Fibroblast of pulmonary artery (primary cell): Measurements from ENCODE around the gene SPAST.
A peak's percentile ranks its signal among the peaks of the same experiment; 100 is the strongest.
"Not testable (repeated sequence)": the region's sequence is repeated elsewhere in the genome, so short reads cannot be mapped to it uniquely, and the experiment has no call there.

Source experiments
- DNase-seq: peaks from one replicate; pipeline ENCODE4 v3.0.0-alpha.2; 2010; ENCODE audit warnings: low read depth
- H3K4me3 ChIP-seq: replicated peaks from 2 replicates; pipeline ENCODE4 v1.5.1; 2011; ENCODE audit warnings: low read depth, mild to moderate bottlenecking, control low read depth, low read length, moderate library complexity
- CTCF ChIP-seq: IDR thresholded peaks from 2 replicates; pipeline ENCODE4 v1.5.1; 2011; ENCODE audit warnings: mild to moderate bottlenecking, control low read depth, low read length, inconsistent platforms; ENCODE audit errors: missing control alignments

The SPAST gene

GRCh38 chr2:32063310-32064020, at the start of gene SPAST:
SPAST (plus strand) TSS chr2:32063556; CDS start chr2:32063832, 276 bp downstream.
- H3K4me3 ChIP-seq, result peak within 1 kb of the TSS; percentile 84
- peak; percentile 24 for TF ChIP-seq CTCF
- DNase-seq, result peak; percentile 96

DNA sequence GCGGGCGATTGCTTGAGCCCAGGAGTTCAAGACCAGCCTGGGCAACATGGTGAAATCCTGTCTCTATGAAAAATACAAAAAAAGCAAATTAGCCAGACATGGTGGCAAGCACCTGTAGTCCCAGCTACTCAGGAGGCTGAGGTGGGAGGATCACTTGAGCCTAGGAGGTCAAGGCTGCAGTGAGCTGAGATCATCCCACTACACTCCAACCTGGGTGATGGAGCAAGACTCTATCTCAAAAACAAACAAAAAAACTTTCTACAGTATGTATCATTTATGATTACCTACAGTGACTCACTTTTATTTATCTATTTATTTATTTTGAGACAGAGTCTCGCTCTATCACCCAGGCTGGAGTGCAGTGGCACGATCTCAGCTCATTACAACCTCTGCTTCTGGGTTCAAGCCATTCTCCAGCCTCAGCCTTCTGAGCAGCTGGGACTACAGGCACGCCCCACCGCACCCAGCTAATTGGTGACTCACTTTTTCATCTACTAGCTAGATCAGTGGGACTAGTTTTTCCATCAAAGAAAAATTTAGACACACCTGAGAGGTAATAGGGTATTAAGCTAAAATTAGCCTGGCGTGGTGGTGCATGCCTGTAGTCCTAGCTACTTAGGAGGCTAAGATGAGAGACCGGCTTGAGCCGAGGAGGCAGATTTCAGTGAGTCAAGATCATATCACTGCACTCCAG, 44.4 kb upstream of the SPAST start:
- DNase-seq, H3K4me3 ChIP-seq: not testable (repeated sequence)

DNA sequence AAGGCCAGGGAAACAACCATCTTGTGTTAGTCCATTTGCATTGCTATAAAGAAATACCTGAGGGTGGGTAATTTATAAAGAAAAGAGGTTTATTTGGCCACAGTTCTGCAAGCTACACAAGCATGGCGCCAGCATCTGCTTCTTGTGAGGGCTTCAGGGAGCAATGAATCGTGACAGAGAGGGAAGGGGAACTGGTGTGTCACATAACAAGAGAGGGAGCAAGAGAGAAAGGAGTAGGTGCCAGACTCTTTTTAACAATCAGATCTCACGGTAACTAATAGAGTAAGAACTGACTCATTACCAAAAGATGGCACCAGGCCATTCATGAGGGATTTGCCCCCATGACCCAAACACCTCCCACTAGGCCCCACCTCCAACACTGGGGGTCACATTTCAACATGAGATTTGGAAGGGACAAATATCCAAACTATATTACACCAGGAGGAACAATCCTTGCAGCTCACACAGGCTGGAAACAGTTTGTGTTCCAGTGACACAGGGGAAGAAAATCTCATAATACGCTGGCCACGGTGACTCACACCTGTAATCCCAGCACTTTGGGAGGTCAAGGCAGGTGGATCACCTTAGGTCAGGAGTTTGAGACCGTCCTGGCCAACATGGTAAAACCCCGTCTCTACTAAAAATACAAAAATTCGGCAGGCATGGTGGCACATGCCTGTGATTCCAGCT, 29.0 kb upstream of the SPAST start:
- not testable (repeated sequence) for H3K4me3 ChIP-seq
- peak; percentile 4 for DNase-seq

- no peak for TF ChIP-seq CTCF
- peak; percentile 95 for DNase-seq
- peak within 1 kb of the TSS; percentile 95 for H3K4me3 ChIP-seq
Measured at GRCh38 chr2:32039447-32040219, 23.7 kb upstream of the SPAST start, which contains the start of gene DPY30. DPY30 (minus strand) TSS chr2:32039805; CDS start chr2:32039456, 349 bp downstream.

DNA sequence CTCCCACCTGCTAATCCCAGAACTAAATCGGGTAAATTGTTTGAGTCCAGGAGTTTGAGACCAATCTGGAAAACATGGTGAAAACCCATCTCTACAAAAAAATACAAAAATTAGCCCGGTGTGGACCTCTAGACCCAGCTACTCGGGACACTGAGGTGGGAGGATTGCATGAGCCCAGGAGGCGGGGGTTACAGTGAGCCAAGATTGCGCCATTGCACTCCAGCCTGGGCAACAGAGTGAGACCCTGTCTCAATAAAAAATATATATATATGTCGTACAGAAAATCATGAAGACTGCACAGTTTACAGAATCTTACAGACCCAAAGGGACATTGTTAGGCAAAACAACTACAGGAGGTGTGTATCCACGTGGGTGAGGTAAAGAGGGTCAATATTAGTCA, 19.8 kb upstream of the SPAST start:
- no peak overlapping the region for H3K4me3 ChIP-seq
- DNase-seq, result no peak
- TF ChIP-seq CTCF, result no peak

DNA sequence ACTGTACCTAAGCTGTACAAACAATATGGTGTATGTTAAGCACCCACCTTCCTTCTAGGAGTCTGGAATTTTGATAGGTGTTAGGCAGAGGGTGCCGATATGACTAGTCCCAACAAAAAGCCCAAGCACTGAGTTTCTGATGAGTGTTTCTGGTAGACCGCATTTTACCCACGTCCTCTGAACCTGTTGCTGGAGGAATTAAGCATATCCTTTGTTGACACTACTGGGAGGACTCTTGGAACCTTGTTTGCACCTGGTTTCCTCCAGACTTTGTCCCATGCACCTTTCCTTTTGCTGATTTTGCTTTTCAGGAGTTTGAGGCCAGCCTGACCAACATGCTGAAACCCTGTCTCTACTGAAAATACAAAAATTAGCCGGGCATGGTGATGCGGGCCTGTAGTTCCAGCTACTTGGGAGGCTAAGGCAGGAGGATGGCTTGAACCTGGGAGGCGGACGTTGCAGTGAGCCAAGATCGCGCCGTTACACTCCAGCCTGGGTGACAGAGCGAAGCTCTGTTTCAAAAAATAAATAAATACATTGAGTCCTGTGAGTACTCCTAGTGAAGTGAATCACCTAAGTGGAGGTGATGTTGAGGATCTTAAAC, 11.4 kb upstream of the SPAST start:
- no peak for DNase-seq
- H3K4me3 ChIP-seq, result no peak overlapping the region
- TF ChIP-seq CTCF, result no peak

GRCh38 chr2:32054583-32054982, 8.8 kb upstream of the SPAST start:
- not testable (repeated sequence) for H3K4me3 ChIP-seq

DNA sequence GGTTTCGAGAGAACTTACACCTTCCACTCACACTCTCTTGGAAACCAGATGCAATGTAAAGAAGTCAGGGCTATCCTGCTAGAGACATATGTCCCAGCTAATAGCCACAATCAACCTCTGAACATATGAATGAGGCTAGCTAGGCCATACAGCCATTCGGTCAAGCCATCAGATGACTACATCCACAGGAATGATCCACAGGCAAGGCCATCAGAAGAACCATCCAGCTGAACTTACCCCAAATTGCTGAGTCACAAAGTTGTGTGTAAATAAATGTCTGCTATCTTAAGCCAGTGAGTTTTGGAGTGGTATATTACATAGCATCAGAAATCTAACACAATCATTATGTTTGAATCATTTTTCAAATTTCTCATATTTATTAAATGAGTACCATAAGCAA, 5.2 kb upstream of the SPAST start:
- TF ChIP-seq CTCF, result no peak
- H3K4me3 ChIP-seq, result no peak overlapping the region
- DNase-seq, result peak; percentile 22

More at GRCh38 chr2:32054583-32054982, 8.8 kb upstream of the SPAST start:
- DNase-seq, result not testable (repeated sequence)
